NOMO-1 treated with dmso at 0.1 percent for 144 hours (cell line): ENCODE data around the gene HDHD5.

Experiments
- DNase-seq: peaks from one replicate; lab custom pipeline; 2025; ENCODE audit not compliant: unreplicated experiment; lab: John Stamatoyannopoulos, UW

The HDHD5 gene

GRCh38 chr22:17158568-17159503 is at the start of gene HDHD5:
HDHD5 (minus strand) TSS chr22:17159277; CDS start chr22:17159251, 26 bp downstream.
- peak; percentile 70 for DNase-seq

- DNase-seq, result no peak
Measured at GRCh38 chr22:17205432-17205831, 46.4 kb upstream of the HDHD5 start.

GRCh38 chr22:17201285-17201945 is 42.3 kb upstream of the HDHD5 start:
- DNase-seq, result no peak

- no peak for DNase-seq
Measured at GRCh38 chr22:17199003-17199731, 40.1 kb upstream of the HDHD5 start.

GRCh38 chr22:17198170-17199002 is 39.3 kb upstream of the HDHD5 start:
- no peak for DNase-seq

- no peak for DNase-seq
Measured at GRCh38 chr22:17194213-17194612, 35.1 kb upstream of the HDHD5 start.

GRCh38 chr22:17192186-17192585 is 33.1 kb upstream of the HDHD5 start:
- DNase-seq, result no peak

GRCh38 chr22:17191163-17191784 is 32.2 kb upstream of the HDHD5 start:
- no peak for DNase-seq

- DNase-seq, result no peak
Measured at GRCh38 chr22:17190702-17191101, 31.6 kb upstream of the HDHD5 start.

GRCh38 chr22:17176715-17177114 is 17.6 kb upstream of the HDHD5 start:
- DNase-seq, result no peak

GRCh38 chr22:17172029-17172833 is 13.2 kb upstream of the HDHD5 start:
- no peak for DNase-seq

- peak; percentile 84 for DNase-seq
Measured at GRCh38 chr22:17171153-17172028, 12.3 kb upstream of the HDHD5 start.

- DNase-seq, result no peak
Measured at GRCh38 chr22:17167486-17167885, 8.4 kb upstream of the HDHD5 start.

GRCh38 chr22:17164392-17165024 is 5.4 kb upstream of the HDHD5 start:
- no peak for DNase-seq

GRCh38 chr22:17162731-17163130 is 3.7 kb upstream of the HDHD5 start:
- DNase-seq, result no peak

- no peak for DNase-seq
Measured at GRCh38 chr22:17161991-17162390, 2.9 kb upstream of the HDHD5 start.

GRCh38 chr22:17159504-17159951 is 451 bp upstream of the HDHD5 start:
- DNase-seq, result no peak

GRCh38 chr22:17158176-17158567 is 905 bp downstream of the HDHD5 start:
- DNase-seq, result no peak
